K562 (cell line): ENCODE data around the gene SAMD4A. TPM values are rescaled to one million over a fixed set of nuclear protein-coding genes. Genes with fewer than 3 reads are reported as not detected.

Experiments
- ATAC-seq: fragments of 200-7000 bp; cut with Tn5 transposase; 3 replicates; pipeline ENCODE4 v1.9.1; 2020; ENCODE audit warnings: moderate library complexity
- BruUV-seq: library from RNA; stranded (reverse); fragments of 400-500 nt; replicated peaks from 2 replicates; lab custom pipeline; 2021; lab: Mats Ljungman, UMichigan
- CTCF ChIA-PET: fragments of 300-600 bp; formaldehyde crosslinking; extraction: SDS; loops from one replicate; lab custom pipeline; 2021; ENCODE audit warnings: low intra/inter-chr PET ratio; lab: Yijun Ruan, JAX
- POLR2A ChIA-PET: fragments of 300-600, 350-650 bp; sonication (Branson Sonifier 250); formaldehyde crosslinking; extraction: SDS; loops from one replicate; lab custom pipeline; 2021; ENCODE audit warnings: antibody characterized with exemption, inconsistent platforms; lab: Yijun Ruan, JAX
- DNase-seq, 4 experiments: peaks; one replicate each; pipeline versions ENCODE4 v3.0.0 to v3.0.0-alpha.2; 2011 to 2018; ENCODE audit warnings: low spot score in 3 of 4, mixed read lengths in 3 of 4; ENCODE audit errors: extremely low read depth in 1 of 4
- FAIRE-seq: peaks from 2 replicates; lab custom pipeline; 2011; peaks lifted over from hg19 to GRCh38; lab: Jason Lieb, UNC
- H2AFZ ChIP-seq: 2 replicates; pipeline ENCODE4 v1.6.0; 2011; ENCODE audit warnings: low read depth, low read length, control low read depth, inconsistent platforms
- H3K27ac ChIP-seq: fragments of 200-600 bp; 3 replicates; pipeline ENCODE4 v1.8.0; 2011; ENCODE audit warnings: low read depth, mild to moderate bottlenecking, control low read depth, inconsistent platforms, low read length, moderate library complexity, mixed read lengths; ENCODE audit errors: extremely low read depth
- H3K27me3 ChIP-seq, 2 experiments: fragments of 300-600 bp in 1 of 2; 2 replicates in 1 of 2; 3 replicates in 1 of 2; pipeline versions ENCODE4 v1.6.0 to v1.8.0; 2011; ENCODE audit warnings: inconsistent platforms in 2 of 2, low read length in 2 of 2, mild to moderate bottlenecking in 1 of 2, mixed read lengths in 1 of 2, moderate library complexity in 1 of 2; ENCODE audit not compliant: control insufficient read depth in 2 of 2, insufficient read depth in 2 of 2
- H3K36me3 ChIP-seq: fragments of 300-600 bp; 3 replicates; pipeline ENCODE4 v1.8.0; 2011; ENCODE audit warnings: mild to moderate bottlenecking, low read length, inconsistent platforms; ENCODE audit not compliant: control insufficient read depth, insufficient read depth
- H3K4me1 ChIP-seq, 2 experiments: fragments of 200-600 bp in 1 of 2; replicated peaks in 1 of 2; 2 replicates in 1 of 2; 3 replicates in 1 of 2; pipeline versions ENCODE4 v1.5.1 to v1.8.0; 2011; ENCODE audit warnings: inconsistent platforms in 2 of 2, low read length in 2 of 2, mild to moderate bottlenecking in 1 of 2, mixed read lengths in 1 of 2, moderate library complexity in 1 of 2; ENCODE audit not compliant: control insufficient read depth in 2 of 2, insufficient read depth in 2 of 2
- H3K4me2 ChIP-seq: 2 replicates; pipeline ENCODE4 v1.6.1; 2011; ENCODE audit warnings: low read length, control low read depth, inconsistent platforms, mixed read lengths; ENCODE audit not compliant: insufficient read depth
- H3K4me3 ChIP-seq: fragments of 200-600 bp; sonication (generic), shearing (Covaris generic); 2 replicates; pipeline ENCODE4 v1.5.1; 2016; ENCODE audit warnings: control low read depth, inconsistent platforms
- H3K79me2 ChIP-seq: fragments of 200-600 bp; 3 replicates; pipeline ENCODE4 v1.8.0; 2011; ENCODE audit warnings: low read length, inconsistent platforms; ENCODE audit not compliant: control insufficient read depth, insufficient read depth
- H3K9ac ChIP-seq, 2 experiments: 2 replicates each; pipeline versions ENCODE4 v1.6.0 to v1.6.1; 2011; ENCODE audit warnings: low read depth in 2 of 2, low read length in 2 of 2, control low read depth in 1 of 2, inconsistent platforms in 1 of 2, mild to moderate bottlenecking in 1 of 2, mixed read lengths in 1 of 2; ENCODE audit not compliant: insufficient read depth in 1 of 2
- H3K9me1 ChIP-seq: one replicate; pipeline ENCODE4 v1.6.0; 2011; ENCODE audit warnings: inconsistent platforms, mild to moderate bottlenecking, low read length, moderate library complexity; ENCODE audit not compliant: control insufficient read depth, insufficient read depth
- H3K9me3 ChIP-seq: replicated peaks from 2 replicates; pipeline ENCODE4 v1.5.1; 2011; ENCODE audit warnings: low read depth, low read length, inconsistent platforms; ENCODE audit not compliant: control insufficient read depth, insufficient read depth
- H4K20me1 ChIP-seq: replicated peaks from 2 replicates; pipeline ENCODE4 v1.6.1; 2011; ENCODE audit warnings: low read length, inconsistent platforms, mixed read lengths; ENCODE audit not compliant: control insufficient read depth, insufficient read depth
- CBFA2T3 ChIP-seq: fragments of 450-650 bp; IDR thresholded peaks from 2 replicates; pipeline ENCODE4 v1.6.1; 2017
- EP300 ChIP-seq: IDR thresholded peaks from 2 replicates; pipeline ENCODE4 v1.6.1; 2012; ENCODE audit warnings: low read length, improper control_type of control experiment
- KAT7 ChIP-seq: sonication (generic); formaldehyde crosslinking; IDR thresholded peaks from 2 replicates; pipeline ENCODE4 v1.8.0; 2022; ENCODE audit warnings: missing genetic modification reagents, mild to moderate bottlenecking, borderline replicate concordance
- MEF2D ChIP-seq: conservative IDR thresholded peaks from 2 replicates; pipeline ENCODE4 v1.6.1; 2016; ENCODE audit warnings: low read depth, missing genetic modification characterization, missing compliant biosample characterization
- NRF1 ChIP-seq, 2 experiments: fragments of 450-650 bp; IDR thresholded peaks in 1 of 2; conservative IDR thresholded peaks in 1 of 2; 2 replicates each; pipeline ENCODE4 v1.6.1; 2014; ENCODE audit warnings: mild to moderate bottlenecking in 2 of 2
- WGBS: fragments of 100-300 bp; shearing (Covaris generic); methylation state at CpG from one replicate; pipeline ENCODE4 v1.1.6; 2016; ENCODE audit warnings: low coverage, mixed read lengths; ENCODE audit not compliant: insufficient coverage; ENCODE audit errors: missing lambda C conversion rate; 5-methylcytosine and 5-hydroxymethylcytosine counted together
- in situ Hi-C: fragments of 300-500 bp; cut with MboI; formaldehyde crosslinking; loops from 4 replicates; pipeline ENCODE4 v1.15.0; 2018; ENCODE audit warnings: inconsistent platforms, mixed read lengths
- intact Hi-C: fragments of 100-400 bp; cut with micrococcal nuclease; formaldehyde crosslinking; loops from 2 replicates; pipeline ENCODE4 v1.14.2; 2022
- polyA plus RNA-seq, 8 experiments: library from polyadenylated mRNA; depleted of rRNA in 4 of 8; stranded (reverse) in 5 of 8; unstranded in 3 of 8; fragments of >200 nt; fragmentation: Nextera tagmentation in 2 of 8; fragmentation: Illumina TruSeq in 1 of 8; extraction: Ambion mirVana in 2 of 8; extraction: Trizol in 1 of 8; gene quantifications; 2 replicates each; pipeline versions ENCODE4 v1.2.1 to v1.2.3, GENCODE V29; 2011 to 2014; ENCODE audit warnings: inconsistent platforms in 1 of 8, missing spikeins in 1 of 8
- total RNA-seq, 7 experiments: library from RNA; depleted of rRNA in 6 of 7; stranded (reverse); fragments of >200 nt in 6 of 7; fragmentation: Illumina TruSeq in 2 of 7; extraction: Trizol in 2 of 7; gene quantifications; 2 replicates each; pipeline versions ENCODE4 v1.2.1 to v1.2.3, GENCODE V29; 2011 to 2021; ENCODE audit warnings: low replicate concordance in 1 of 7
- TF ChIP-seq, protein P1 (sequence below), 2 experiments: IDR thresholded peaks in 1 of 2; conservative IDR thresholded peaks in 1 of 2; 2 replicates each; pipeline ENCODE4 v1.6.1; 2016; ENCODE audit warnings: low read depth in 2 of 2, mild to moderate bottlenecking in 1 of 2, missing compliant biosample characterization in 1 of 2, missing genetic modification characterization in 1 of 2, moderate library complexity in 1 of 2

Gene SAMD4A
- total and polyA plus RNA-seq, 9 of the 15 experiments (the other 6 are each of a cell fraction or from before 2014, with no cell fraction given), result 0.66 to 6.8 (median 3.3) TPM

DNA sequence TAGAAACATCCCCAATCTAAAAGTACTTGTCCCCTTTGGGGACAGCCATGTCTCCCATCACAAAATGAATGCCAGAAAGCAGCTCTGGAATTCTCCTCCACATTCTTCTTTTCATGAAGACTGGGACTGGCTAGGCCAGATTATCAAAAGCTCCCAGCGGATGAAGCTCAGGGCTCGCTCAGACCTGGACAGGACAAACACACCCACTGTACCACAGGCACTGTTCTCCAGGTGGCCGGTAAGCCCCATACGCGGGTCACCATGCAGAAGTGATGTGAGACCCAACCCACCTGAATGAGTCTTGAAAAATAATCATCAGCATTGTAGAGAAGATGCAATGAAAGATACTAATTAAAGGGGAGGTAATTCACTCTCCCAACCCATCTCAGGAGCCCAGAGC is 250.6 kb downstream of the SAMD4A start:
- no peak for FAIRE-seq

More for the DNA sequence above, 250.6 kb downstream of the SAMD4A start:
- Histone ChIP-seq H3K79me2 (no peaks in the 10 kb centered on the region), H3K36me3 (no peaks in the 10 kb centered on the region), H3K9me1 (no peaks in the 10 kb centered on the region), H3K4me2 (no peak overlapping the region), H3K27ac (no peak overlapping the region), H3K9me3 (no peaks in the 10 kb centered on the region), H3K4me1 (no peaks in the 10 kb centered on the region; a peak in 1 of 5 replicates), H2AFZ (no peak overlapping the region), H3K27me3 (peaks cover 5 to 21% of the 10 kb centered on the region in 2 experiments; a peak in 4 of 5 replicates), H3K9ac (no peak overlapping the region), H4K20me1 (no peaks in the 10 kb centered on the region), H3K4me3 (no peak overlapping the region)
- ChIA-PET CTCF (no interaction called here), POLR2A (interaction anchor here (0.6 kb wide), 1 partner anchor 53 kb away, joined by 3 read pairs; no protein-coding TSS in a partner anchor)
- DNase-seq (no peak), ATAC-seq (no peak)
- in situ Hi-C loops, result no loop called here
- intact Hi-C loops, result no loop called here
- TF ChIP-seq NRF1 (conservative IDR thresholded peaks at IDR 0.05 in 1 of 2, IDR thresholded peaks at IDR 0.05 in 1 of 2), result no peak
- TF ChIP-seq CBFA2T3, result no peak
- no peak for TF ChIP-seq MEF2D (tag)
- no peak for TF ChIP-seq KAT7 (CRISPR knock-in tag)
- TF ChIP-seq, protein P1, sequence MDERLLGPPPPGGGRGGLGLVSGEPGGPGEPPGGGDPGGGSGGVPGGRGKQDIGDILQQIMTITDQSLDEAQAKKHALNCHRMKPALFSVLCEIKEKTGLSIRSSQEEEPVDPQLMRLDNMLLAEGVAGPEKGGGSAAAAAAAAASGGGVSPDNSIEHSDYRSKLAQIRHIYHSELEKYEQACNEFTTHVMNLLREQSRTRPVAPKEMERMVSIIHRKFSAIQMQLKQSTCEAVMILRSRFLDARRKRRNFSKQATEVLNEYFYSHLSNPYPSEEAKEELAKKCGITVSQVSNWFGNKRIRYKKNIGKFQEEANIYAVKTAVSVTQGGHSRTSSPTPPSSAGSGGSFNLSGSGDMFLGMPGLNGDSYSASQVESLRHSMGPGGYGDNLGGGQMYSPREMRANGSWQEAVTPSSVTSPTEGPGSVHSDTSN (CRISPR knock-in tag; IDR thresholded peaks at IDR 0.05; ENCODE audit: low read depth), result no peak
- TF ChIP-seq, protein P1 (tag; conservative IDR thresholded peaks at IDR 0.05; ENCODE audit: low read depth), result no peak
- TF ChIP-seq EP300, result no peak
- 11% methylated on average over 5 of the region's 5 CpGs for WGBS
- BruUV-seq, result no TSS peak
